D721Med (cell line): ENCODE data around the gene TMEM125.

Experiments
- DNase-seq: peaks from one replicate; pipeline ENCODE4 v3.0.0; 2011; ENCODE audit warnings: low spot score; ENCODE audit not compliant: insufficient read length
- FAIRE-seq: peaks from 2 replicates; lab custom pipeline; 2011; peaks lifted over from hg19 to GRCh38; lab: Jason Lieb, UNC
- TF ChIP-seq, protein P1 (sequence below): IDR thresholded peaks from 2 replicates; pipeline ENCODE4 v1.5.1; 2012; ENCODE audit warnings: mild to moderate bottlenecking, control low read depth; ENCODE audit not compliant: insufficient read depth; ENCODE audit errors: missing control alignments

The TMEM125 gene

DNA sequence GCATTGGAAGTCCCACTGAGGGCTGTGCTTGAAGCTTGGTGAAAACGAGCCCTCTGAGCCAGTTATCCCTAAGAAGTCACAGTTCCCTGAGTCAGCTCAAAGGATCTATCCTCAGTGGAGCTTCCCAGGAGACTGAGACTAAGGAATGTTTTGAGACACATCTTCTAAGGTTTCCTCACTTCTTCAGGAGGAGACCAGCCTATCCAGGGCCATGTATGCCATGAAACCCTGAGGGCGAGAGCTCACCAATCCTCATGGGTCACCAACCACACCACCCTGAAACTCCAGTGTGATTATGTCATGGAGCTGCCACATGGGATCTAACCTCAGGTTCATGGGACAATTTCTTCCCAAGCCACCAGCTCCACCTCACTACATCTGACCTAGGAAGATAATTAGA lies 23.4 kb downstream of the TMEM125 start:
- DNase-seq (no peak), FAIRE-seq (no peak)
- TF ChIP-seq, protein P1, sequence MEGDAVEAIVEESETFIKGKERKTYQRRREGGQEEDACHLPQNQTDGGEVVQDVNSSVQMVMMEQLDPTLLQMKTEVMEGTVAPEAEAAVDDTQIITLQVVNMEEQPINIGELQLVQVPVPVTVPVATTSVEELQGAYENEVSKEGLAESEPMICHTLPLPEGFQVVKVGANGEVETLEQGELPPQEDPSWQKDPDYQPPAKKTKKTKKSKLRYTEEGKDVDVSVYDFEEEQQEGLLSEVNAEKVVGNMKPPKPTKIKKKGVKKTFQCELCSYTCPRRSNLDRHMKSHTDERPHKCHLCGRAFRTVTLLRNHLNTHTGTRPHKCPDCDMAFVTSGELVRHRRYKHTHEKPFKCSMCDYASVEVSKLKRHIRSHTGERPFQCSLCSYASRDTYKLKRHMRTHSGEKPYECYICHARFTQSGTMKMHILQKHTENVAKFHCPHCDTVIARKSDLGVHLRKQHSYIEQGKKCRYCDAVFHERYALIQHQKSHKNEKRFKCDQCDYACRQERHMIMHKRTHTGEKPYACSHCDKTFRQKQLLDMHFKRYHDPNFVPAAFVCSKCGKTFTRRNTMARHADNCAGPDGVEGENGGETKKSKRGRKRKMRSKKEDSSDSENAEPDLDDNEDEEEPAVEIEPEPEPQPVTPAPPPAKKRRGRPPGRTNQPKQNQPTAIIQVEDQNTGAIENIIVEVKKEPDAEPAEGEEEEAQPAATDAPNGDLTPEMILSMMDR, result no peak

DNA sequence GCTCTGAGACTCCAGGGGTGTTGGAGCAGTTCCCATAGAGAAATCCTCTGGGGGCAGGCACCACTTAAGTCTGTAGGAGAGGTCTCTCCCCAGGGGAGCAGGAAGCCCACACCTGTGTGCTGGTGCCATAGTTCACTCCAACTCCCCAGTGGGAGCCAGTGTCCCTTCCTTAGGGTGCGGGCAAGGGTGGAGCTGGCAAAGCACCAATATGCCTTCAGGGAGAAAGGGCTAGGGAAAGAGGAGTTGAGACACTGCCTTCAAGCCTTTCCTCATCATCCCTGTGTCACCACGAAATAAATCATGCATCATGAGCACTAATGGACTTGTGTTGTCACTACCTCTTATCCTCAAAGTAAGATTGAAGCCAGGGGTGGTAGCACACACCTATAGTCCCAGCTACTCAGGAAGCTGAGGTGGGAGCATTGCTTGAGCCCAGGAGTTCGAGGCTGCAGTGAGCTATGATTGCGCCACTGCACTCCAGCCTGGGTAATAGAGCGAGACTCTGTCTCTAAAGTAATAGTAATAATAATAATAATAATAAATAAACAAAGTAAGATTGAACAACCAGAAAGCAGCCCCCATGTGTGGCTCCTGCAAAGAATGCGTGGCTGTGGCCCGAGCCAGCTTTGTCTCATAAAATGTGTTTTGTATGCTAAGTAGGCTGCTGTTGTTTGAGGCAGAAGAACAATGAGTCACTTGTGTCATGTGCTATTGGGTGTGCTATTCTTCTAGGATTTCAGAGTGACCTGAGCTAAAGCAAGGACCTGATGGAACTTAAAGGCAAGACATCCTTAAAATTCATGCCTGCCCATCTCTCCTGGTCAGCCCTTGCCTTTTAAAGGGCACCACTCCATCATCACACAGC lies 24.3 kb downstream of the TMEM125 start:
- DNase-seq (no peak), FAIRE-seq (no peak)
- TF ChIP-seq, protein P1, result no peak

DNA sequence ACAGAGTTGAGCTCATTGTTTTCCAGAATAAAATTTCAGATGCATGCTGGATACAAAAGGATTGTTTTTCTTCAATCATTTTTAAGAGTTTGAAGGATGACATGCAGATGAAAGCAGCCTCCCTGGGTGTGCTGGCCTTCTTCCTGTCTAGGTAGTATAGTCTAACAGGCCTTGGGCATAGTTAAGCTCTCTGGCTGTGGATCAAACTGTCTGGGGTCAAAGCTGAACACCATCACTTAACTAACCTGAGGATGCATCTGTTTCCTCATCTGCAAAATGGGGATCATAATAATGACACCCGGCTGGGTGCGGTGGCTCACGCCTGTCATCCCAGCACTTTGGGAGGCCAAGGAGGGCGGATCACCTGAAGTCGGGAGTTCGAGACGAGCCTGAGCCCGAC lies 25.0 kb downstream of the TMEM125 start:
- no peak for FAIRE-seq
- TF ChIP-seq, protein P1, result no peak

DNA sequence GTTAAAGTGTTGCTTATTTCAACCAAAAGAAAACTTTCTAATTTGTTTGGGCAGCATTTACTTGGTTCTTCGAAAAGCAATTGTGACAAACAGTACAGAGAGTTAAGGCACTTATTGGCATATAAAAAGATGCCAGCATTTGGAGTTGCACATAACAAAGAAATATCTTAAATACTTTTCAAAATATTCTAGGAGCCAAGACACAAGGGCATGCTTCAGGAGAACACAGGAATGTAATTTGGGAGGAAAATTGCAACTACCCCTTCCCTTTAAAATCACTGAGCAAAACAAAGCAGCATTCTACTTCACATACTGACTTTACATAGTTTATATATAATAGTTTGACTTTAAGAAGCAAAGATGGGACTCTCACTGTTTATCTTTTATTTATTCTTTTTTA lies 26.4 kb downstream of the TMEM125 start:
- TF ChIP-seq, protein P1, result no peak
- no peak for FAIRE-seq
- DNase-seq, result no peak

More for the DNA sequence above, 25.0 kb downstream of the TMEM125 start:
- no peak for DNase-seq

DNA sequence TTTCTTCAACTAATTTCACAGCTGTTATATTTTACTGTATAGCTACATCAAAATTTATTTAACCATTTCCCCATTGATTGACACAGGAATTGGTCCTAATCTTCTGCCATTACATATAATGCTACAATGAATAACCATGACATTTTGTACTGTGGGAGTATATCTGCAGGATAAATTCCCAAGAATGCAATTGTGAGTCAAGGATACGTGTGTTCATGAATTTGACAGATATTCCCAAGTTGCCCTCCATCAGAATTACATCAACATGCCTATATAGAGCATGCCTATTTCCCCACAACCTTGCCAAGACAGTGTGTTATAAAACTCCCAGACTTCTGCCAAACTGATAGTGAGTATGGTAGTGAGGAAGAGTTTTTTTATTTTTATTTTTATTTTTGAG lies 28.3 kb downstream of the TMEM125 start:
- DNase-seq (no peak), FAIRE-seq (no peak)
- TF ChIP-seq, protein P1, result no peak

DNA sequence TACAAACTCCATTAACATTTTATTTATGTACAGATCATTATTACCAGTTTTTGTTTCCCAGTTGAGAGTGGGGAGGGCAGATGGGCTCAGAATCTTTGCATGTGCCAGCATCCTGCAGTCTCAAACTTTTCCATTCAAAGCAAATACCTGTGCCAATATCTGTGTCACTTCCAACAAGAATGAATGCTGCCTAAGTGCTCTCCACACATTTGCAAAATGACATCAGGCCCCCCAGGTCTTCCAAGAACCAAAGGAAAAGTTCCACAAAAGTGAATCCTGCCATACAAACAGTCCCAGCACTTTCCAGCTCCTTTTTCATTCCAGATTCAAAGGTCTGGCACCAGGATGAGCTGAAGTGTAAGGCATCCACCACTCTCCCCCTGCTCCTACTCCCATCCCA lies 29.3 kb downstream of the TMEM125 start:
- DNase-seq (no peak), FAIRE-seq (no peak)
- TF ChIP-seq, protein P1, result no peak
